Stromal cell of bone marrow (primary cell): ENCODE data around the gene RSPRY1.

ENCODE experiments used
- DNase-seq: peaks from one replicate; pipeline ENCODE4 v3.0.0-alpha.2; 2012; ENCODE audit warnings: low read depth

RSPRY1 gene

DNA sequence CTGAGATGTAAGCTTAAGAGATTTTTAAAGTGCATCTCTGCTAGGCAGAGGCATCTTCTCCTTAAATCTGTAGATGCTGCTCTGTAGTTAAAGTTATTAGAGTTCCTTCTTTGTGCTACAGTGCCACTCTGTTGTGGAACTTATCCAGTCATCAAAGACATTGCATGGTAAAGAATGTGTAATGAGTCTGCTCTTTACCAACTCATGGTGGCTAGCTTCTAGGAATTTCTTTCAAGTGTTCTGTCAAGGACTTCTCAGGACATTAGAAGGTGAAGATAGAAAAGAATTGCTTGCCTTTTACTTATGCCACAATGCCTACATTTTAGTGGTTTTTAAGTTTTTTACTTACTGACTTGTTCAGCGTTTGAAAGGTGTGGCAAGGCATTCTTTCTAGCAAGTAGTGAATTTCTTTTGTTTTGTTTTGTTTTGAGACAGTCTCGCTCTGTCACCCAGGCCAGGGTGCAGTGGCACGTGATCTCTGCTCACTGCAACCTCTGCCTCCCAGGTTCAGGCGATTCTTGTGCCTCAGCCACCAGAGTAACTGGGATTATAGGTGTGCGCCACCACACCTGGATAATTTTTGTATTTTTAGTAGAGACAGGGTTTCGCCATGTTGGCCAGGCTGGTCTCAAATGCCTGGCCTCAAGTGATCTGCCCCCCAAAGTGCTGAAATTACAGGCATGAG lies 38.7 kb downstream of the RSPRY1 start:
- no peak for DNase-seq

DNA sequence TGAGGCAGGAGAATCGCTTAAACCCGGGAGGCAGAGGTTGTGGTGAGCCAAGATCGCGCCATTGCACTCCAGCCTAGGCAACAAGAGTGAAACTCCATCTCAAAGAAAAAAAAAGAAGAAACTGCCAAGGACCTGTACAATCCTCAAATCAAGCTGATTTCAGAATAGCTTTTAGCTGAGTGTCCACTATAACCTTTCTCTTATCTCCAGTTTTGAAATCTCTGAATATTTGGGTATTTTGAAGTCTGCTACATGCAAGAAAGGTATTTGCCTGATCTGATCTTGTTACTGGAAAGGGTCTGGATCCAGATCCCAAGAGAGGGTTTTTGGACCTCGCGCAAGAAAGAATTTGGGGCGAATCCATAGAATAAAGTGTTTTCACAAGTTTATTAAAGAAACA lies 39.8 kb downstream of the RSPRY1 start:
- DNase-seq = no peak

- no peak for DNase-seq
Observed at GRCh38 chr16:57226701-57227621, 40.8 kb downstream of the RSPRY1 start.

DNA sequence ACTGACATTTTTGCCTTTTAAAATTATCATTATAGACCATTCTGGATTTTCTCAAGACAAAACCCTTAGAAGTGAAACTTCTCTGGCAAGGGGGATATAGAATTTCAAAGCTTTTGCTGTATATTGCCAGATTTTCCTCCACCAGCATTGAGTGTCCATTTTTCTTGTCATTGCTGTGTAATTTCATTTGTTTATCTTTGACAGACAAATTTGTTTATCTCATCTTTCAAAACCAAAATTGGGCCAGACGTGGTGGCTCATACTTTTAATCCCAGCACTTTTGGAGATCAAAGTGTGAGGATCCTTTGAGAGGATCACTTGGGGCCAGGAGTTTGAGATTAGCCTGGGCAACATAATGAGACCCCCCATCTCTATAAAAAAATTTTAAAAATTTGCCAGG lies 43.0 kb downstream of the RSPRY1 start:
- no peak for DNase-seq

- DNase-seq = no peak
Observed at GRCh38 chr16:57231821-57232350, 45.8 kb downstream of the RSPRY1 start.

DNA sequence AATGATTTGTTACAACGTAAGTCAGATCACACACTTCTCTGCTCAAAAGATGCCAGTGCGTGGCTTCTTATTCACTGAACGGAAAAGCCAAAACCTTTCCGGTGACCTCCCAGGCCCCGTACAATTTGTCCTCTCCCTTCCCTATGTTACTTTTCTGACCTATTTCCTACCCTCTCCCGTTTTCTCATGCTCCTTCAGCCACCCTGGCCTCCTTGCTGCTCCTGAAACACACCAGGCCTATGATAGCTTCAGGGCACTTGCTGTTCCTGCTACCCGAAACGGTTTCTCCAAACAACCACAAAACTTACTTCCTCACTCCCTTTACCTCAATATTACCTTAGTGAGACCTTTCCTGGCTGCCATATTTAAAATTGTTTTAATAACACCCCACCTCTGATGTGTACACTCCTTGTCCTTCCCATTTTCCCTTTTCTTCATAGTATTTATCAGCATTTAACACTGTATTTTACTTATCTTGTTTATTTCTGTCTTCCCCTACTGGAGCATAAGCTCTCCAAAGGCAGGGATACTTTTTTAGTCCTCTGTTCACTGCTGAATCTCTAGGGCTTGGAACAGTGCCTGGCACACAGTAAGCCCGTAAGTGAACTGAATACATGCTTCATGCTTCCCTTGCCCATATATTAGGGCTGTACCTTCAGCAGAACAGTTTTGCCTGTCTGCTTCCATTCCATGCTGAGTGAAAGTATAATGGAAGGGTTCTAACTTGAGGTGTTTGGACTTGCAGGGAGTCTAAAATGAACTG lies 48.0 kb downstream of the RSPRY1 start:
- DNase-seq = no peak

- no peak for DNase-seq
Observed at GRCh38 chr16:57234707-57235092, 48.6 kb downstream of the RSPRY1 start.

DNA sequence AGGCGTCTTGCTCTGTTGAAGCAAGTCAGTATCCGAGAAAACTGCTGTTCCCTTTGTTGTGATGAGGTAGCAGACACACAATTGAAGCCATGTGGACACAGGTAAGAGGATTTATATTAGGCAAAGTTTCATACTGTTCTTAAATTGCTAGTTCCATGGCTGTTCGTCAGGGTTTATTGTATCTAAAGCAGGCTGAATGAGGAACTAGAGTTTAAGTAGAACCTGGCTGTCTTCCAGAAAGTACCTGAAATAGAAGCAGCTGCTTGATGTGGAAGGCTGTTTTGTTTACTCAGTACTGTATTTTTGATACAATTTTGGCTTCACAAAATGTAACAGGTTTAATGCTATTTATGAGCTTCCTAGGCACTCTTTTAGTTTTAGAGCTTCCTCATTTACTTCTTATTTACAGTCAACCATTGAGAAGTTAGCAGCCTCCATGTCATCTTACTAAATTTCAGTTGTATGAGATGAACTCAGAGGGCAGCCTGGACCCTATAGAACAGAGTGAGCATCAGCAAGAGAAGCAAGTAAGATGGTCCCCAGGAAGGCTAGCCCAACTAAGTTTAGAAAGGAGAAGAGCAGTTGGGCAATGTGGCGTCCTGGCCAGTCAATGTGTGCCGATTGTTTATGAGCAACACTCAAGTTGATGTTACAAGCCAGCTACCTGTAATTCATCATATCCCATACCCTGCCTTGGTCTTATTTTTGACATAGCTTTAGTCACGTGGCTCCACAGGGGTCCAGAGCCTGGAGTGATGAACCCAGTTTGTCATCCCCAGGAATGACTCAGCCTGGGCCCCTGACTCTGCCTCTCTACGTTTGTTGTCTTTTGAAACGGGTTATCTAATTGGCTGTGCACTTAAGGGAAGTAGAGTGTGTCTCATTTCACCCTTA lies 49.2 kb downstream of the RSPRY1 start:
- peak; percentile 13 for DNase-seq

- no peak for DNase-seq
Observed at GRCh38 chr16:57236022-57236350, 49.9 kb downstream of the RSPRY1 start.

DNA sequence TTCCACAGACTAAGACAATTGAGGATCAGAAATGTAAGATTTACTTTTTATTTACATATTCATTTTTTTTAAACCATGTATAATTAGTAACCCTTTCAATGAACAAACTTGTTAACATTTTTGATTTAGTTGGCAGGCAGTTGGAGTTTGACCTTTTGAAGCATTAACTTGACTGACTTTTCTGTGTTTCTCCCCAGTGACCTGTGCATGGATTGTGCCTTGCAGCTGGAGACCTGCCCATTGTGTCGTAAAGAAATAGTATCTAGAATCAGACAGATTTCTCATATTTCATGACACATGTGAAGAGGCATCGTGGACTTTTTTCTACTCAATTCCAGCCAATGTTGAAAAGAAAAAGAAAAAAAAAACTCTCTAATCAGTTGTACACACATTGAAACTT lies 52.6 kb downstream of the RSPRY1 start:
- no peak for DNase-seq

DNA sequence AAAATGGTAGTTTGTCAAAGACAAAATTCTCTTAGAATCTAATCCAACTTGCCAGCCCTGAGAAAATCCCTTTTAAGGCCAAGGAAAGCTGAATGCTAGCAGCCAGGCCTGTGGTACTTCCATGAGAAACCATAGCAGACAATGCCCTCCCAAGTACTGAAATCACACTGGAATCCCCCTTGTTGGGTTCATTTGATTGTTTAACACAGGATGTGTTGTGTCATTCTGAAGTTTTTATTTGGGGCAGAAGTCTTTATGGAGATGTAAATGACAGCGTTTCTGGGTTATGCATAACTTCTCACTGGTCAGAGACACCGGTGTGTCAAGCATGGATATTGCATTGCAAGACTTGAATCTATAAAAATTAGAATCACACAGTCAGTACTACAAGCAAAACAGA lies 53.0 kb downstream of the RSPRY1 start:
- no peak for DNase-seq

DNA sequence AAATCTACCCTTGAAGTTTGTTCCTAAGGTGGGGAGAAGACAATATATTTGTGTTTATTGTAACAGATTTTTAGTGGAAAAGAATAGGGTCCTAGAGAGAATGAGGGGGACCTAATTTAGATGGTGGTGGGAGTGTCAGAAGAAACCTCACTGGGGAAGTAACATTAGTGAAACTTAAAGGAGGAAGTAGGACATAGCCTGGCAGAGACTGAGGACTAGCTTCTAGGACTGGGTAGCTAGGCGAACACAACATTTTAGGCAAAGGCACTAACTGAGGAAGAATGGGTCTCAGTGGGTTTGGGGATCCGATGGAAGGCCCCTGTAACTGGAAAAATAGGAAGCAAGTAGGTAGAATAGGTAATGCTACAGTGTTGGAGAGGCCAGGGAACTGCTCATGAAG lies 54.7 kb downstream of the RSPRY1 start:
- no peak for DNase-seq

- no peak for DNase-seq
Observed at GRCh38 chr16:57242650-57243049, 56.5 kb downstream of the RSPRY1 start.

DNA sequence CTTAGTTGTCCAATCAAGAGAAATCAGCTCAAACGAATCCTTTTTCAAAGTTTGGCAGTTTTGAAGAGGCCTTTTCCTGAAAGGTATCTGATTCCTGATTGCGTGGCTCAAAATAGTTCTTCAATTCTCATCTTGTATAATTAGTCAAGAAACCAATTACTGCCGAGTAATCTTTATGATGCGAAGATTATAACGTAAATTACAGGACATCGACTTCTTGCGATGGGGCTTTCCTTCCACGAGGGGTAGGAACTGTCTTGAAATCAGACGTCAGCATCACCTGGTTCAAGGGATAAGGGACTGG lies 58.3 kb downstream of the RSPRY1 start:
- no peak for DNase-seq

DNA sequence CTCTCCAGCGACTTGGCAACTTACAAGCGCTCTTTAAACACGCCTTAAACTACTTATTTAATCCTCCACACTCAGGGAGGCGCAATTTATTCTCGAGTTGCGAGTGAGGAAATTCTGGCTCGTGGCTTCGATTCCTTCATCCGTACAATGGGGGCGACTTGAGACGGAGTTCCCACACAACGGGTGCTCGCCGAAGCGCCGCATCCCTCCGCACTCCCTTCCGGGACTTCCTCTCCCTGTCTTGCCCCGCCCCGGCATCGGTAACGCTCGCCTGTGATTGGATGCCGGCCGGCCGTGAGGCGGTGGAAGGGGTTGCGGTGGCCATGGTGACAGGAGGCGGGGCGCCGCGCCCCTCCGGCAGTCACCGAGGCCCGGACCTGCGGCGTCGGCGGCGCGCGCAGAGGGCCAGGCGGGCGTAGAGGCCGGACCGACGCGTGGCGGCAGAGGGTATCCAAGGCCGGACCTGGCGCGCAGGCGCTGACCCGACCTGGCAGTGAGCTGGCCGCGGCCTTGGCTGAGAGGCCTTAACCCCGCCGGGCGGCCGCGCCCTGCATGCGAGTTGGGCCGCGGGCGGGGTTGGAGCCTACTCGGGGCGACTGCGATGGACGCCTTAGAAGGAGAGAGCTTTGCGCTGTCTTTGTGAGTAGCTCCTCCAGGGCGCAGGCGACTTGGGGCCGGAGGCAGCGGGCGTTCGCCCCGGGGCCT lies 58.8 kb downstream of the RSPRY1 start, which contains the start of gene ARL2BP:
Gene ARL2BP, plus strand, starts transcription at position 493 of the 705 bp plus-strand sequence. Its CDS starts 109 bp downstream, at position 602.
- DNase-seq = peak; percentile 94

DNA sequence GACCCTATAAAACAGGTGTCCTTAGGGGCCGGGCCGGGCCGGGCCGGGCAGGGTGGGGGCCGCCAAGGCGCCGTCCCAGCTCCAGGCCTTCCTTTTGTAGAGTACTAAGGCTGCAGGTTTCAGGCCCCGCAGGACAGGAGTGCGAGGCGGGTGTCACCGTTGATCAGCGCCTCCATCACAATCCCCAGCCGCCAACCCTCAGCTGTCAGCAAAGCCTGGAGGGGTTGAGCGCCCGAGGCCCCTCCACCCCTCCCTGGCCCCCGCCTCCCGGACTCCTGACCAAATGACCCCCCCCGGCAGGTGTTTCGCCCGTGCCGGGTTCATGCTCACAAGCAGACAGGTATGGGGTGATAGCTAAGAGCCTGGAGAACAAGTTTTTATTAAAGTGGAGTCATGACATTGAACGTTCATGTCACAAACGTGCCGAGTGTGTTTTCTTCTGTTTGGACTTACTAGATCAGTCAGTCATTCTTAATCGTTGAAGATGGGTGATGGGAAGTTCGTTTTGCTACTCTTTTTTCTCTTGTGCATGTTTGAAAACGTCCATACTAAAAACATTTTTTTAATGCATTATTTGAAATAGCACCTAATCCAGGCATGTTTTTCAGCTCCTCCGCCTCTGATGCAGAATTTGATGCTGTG lies 59.5 kb downstream of the RSPRY1 start:
- DNase-seq = no peak

DNA sequence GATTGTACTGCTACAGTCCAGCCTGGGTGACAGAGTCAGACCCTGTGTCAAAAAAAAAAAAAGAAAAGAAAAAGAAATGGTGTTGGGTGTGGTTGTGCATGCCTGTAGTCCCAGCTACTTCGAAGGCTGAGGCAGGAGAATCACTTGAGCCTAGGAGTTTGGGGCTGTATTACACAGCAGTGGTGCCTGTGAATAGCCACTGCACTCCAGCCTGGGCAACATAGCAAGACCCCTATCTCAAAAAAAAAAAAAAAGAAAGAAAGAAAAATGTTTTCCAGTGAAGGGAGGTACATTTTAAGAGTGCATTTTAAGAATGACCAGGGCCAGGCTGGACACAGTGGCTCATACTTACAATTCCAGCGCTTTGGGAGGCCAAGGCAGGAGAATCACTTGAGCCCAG lies 65.2 kb downstream of the RSPRY1 start:
- no peak for DNase-seq

GRCh38 chr16:57252148-57252721 lies 66.1 kb downstream of the RSPRY1 start:
- DNase-seq = no peak

GRCh38 chr16:57253466-57253865 lies 67.3 kb downstream of the RSPRY1 start:
- DNase-seq = no peak
